Nephron (organoid): ENCODE results near the gene RAB17.

Experiments used
- H3K27ac Mint-ChIP-seq, 3 experiments: 2 replicates each; pipeline ENCODE4 v1.8.0; 2020; ENCODE audit warnings: mixed read lengths in 3 of 3, mild to moderate bottlenecking in 2 of 3, moderate library complexity in 1 of 3
- H3K27me3 Mint-ChIP-seq: 2 replicates; pipeline ENCODE4 v1.8.0; 2021; ENCODE audit warnings: low read depth, mild to moderate bottlenecking, moderate library complexity, mixed read lengths
- H3K36me3 Mint-ChIP-seq: 2 replicates; pipeline ENCODE4 v1.8.0; 2020; ENCODE audit warnings: low read depth, mixed read lengths
- H3K4me1 Mint-ChIP-seq: 2 replicates; pipeline ENCODE4 v1.8.0; 2020; ENCODE audit warnings: mixed read lengths
- H3K4me3 Mint-ChIP-seq, 3 experiments: 2 replicates each; pipeline ENCODE4 v1.8.0; 2020; ENCODE audit warnings: mild to moderate bottlenecking in 3 of 3, mixed read lengths in 3 of 3, moderate library complexity in 2 of 3
- H3K9me3 Mint-ChIP-seq: 2 replicates; pipeline ENCODE4 v1.8.0; 2020; ENCODE audit warnings: mixed read lengths
- TF ChIP-seq, protein P1 (sequence below), 3 experiments: fragments of 200-600 bp; sonication (generic); IDR thresholded peaks; one replicate each; pipeline ENCODE4 v1.5.0; 2021; ENCODE audit warnings: antibody characterized with exemption in 3 of 3; ENCODE audit not compliant: unreplicated experiment in 3 of 3

RAB17 gene

DNA sequence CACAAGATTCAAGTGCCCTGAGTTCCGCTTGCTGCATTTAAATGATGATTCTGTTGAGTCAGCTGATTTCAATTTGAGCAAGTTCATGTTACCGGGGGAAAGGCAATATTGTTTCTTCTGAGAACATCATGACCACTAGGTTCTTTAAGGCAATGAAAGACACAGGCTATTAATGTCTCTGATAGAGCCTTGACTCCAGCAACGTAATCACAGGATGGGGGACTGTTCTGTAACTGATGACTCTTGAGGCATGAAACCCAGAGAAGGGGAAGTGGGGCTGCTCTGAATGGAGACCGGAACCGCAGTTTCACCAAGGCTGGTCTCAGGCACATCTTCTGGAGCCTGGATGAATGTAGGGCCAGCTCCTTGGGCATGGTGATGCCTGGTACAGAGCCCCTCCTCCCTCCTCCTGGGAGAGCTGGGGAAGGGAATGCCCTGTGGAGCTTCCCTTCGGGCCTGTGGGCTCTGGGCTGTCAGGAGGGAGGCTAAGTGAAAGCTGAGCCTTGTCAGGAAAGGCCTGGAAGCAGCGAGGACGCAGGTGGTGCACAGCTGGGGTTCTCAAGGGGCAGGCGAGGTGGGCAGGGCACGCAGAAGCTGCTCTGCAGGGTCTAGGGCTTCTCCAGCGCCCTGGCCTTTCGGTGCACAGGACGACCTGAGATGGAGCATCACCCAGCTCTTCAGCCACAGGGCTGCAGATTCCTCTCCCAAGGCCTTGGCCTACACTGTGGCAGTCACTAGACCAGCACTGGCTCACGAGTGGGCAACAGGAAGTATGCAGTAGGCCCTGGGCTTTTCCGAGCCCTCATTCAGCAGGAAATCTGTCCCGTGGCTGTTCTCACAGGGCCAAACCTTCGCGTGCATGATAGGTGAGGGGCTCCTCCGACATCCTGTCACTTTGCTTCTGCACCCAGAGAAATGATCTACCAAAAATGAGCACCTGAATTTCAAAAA, 60.8 kb downstream of the RAB17 start:
- H3K27ac Mint-ChIP-seq = no peak overlapping the region
- peaks cover 15% of the 10 kb centered on the region for H3K4me1 Mint-ChIP-seq
- no peaks in the 10 kb centered on the region for H3K36me3 Mint-ChIP-seq
- H3K27me3 Mint-ChIP-seq = peaks cover 17% of the 10 kb centered on the region
- TF ChIP-seq, protein P1, sequence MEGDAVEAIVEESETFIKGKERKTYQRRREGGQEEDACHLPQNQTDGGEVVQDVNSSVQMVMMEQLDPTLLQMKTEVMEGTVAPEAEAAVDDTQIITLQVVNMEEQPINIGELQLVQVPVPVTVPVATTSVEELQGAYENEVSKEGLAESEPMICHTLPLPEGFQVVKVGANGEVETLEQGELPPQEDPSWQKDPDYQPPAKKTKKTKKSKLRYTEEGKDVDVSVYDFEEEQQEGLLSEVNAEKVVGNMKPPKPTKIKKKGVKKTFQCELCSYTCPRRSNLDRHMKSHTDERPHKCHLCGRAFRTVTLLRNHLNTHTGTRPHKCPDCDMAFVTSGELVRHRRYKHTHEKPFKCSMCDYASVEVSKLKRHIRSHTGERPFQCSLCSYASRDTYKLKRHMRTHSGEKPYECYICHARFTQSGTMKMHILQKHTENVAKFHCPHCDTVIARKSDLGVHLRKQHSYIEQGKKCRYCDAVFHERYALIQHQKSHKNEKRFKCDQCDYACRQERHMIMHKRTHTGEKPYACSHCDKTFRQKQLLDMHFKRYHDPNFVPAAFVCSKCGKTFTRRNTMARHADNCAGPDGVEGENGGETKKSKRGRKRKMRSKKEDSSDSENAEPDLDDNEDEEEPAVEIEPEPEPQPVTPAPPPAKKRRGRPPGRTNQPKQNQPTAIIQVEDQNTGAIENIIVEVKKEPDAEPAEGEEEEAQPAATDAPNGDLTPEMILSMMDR (IDR thresholded peaks at IDR 0.05; ENCODE audit: unreplicated experiment in 3 of 3) = no peak
- H3K9me3 Mint-ChIP-seq = no peaks in the 10 kb centered on the region
- H3K4me3 Mint-ChIP-seq = no peak overlapping the region

DNA sequence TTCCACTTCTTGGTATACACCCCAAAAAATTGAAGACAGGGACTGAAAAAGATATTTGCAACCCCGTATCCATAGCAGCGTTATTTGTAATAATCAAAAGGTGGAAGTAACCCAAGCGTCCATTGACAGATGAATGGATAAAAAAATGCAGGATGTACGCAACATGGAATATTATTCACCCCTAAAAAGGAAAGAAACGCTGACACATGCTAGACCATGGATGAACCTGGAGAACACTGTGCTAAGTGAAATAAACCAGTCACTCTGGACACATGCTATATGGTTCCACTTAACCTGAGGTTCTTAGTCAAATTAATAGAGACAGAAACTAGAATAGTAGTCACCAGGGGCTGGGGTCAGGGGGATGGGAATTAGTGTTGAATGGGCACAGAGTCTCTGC, 62.8 kb downstream of the RAB17 start:
- H3K27me3 Mint-ChIP-seq = peaks cover 11% of the 10 kb centered on the region
- no peaks in the 10 kb centered on the region for H3K9me3 Mint-ChIP-seq
- H3K4me3 Mint-ChIP-seq = no peak overlapping the region
- TF ChIP-seq, protein P1 (IDR thresholded peaks at IDR 0.05; ENCODE audit: unreplicated experiment in 3 of 3) = no peak
- H3K27ac Mint-ChIP-seq = no peak overlapping the region
- H3K4me1 Mint-ChIP-seq = peaks cover 15% of the 10 kb centered on the region
- H3K36me3 Mint-ChIP-seq = no peaks in the 10 kb centered on the region

DNA sequence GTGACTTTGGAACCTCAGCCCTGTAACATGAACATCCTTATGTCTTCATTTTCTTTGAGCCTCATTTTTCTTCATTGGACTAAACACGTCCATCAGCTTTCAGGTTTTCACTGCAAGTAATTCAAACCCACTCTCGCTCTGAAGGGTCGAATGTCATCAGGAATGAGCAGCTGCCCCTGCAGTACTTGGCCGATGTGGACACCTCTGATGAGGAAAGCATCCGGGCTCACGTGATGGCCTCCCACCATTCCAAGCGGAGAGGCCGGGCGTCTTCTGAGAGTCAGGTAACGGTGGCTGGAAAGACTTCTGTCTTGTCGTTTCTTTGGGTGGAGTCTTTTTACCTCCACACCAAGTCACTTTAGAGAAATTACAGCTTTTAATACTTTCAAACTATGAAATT, 63.3 kb downstream of the RAB17 start:
- no peaks in the 10 kb centered on the region for H3K36me3 Mint-ChIP-seq
- H3K9me3 Mint-ChIP-seq = no peaks in the 10 kb centered on the region
- no peak overlapping the region for H3K27ac Mint-ChIP-seq
- peaks cover 8% of the 10 kb centered on the region for H3K27me3 Mint-ChIP-seq
- no peak overlapping the region for H3K4me3 Mint-ChIP-seq
- peaks cover 9% of the 10 kb centered on the region for H3K4me1 Mint-ChIP-seq
- TF ChIP-seq, protein P1 (IDR thresholded peaks at IDR 0.05; ENCODE audit: unreplicated experiment in 3 of 3) = no peak

DNA sequence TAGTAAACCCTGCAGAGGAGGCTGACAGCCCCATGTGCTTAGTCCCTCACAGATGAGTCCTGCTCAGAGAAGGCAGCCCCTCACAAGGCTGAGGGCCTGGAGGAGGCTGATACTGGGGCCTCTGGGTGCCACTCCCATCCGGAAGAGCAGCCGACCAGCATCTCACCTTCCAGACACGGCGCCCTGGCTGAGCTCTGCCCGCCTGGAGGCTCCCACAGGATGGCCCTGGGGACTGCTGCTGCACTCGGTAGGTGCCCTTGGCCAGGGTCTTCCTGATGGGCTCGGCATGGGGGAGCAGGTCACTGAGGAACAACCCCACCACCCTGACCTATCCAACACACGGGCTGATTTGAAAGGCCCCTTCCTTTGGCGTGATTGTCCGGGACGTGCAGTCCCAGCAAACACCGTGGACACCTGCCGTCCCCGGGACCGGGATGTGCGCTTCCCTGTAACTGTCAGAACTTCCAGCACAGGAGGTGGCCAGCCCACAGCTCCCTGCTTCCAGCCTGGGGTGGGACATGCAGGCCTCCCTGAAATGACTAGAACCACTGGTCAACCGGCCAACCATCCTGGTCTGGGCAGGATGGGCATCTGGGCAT, 64.9 kb downstream of the RAB17 start:
- Mint-ChIP-seq H3K4me1 (peaks cover 5% of the 10 kb centered on the region), H3K4me3 (no peak overlapping the region), H3K27ac (no peak overlapping the region), H3K9me3 (no peaks in the 10 kb centered on the region), H3K36me3 (no peaks in the 10 kb centered on the region), H3K27me3 (peaks cover 4% of the 10 kb centered on the region)
- TF ChIP-seq, protein P1 (IDR thresholded peaks at IDR 0.05; ENCODE audit: unreplicated experiment in 3 of 3) = no peak

DNA sequence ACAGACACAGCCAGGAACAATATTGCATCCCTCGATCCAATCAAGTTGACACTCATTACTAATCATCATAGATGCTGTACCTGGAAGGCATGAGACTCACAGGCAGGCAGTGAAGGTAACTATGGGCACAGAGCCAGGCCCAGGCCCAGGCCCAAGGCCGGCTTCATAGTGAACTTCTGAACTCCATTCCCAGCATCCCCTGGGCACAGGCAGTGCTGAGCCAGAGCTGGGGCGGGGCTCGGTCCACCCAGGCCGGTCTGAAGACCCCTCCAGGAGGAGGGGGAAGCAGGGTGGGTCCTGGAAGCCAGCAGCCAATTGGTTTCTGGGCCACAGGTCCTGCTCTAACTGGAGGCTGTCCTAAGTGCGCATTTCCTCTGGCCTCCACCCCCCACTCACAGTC, 65.9 kb downstream of the RAB17 start:
- H3K36me3 Mint-ChIP-seq = no peaks in the 10 kb centered on the region
- TF ChIP-seq, protein P1 (IDR thresholded peaks at IDR 0.05; ENCODE audit: unreplicated experiment in 3 of 3) = no peak
- H3K27me3 Mint-ChIP-seq = peaks cover 4% of the 10 kb centered on the region
- H3K27ac Mint-ChIP-seq = no peak overlapping the region
- H3K4me3 Mint-ChIP-seq = no peak overlapping the region
- peaks cover 5% of the 10 kb centered on the region for H3K4me1 Mint-ChIP-seq
- no peaks in the 10 kb centered on the region for H3K9me3 Mint-ChIP-seq
